Suprapubic skin (tissue), 4 donors: Measurements from ENCODE around the gene RDX. TPM values are rescaled to one million over a fixed set of nuclear protein-coding genes. Genes with fewer than 3 reads are reported as not detected.
"Not testable (repeated sequence)": the region's sequence is repeated elsewhere in the genome, so short reads cannot be mapped to it uniquely, and the experiment has no call there.

Experiments
- DNase-seq, 2 donors: peaks; one replicate each; pipeline ENCODE4 v3.0.0-alpha.2; 2019; ENCODE audit warnings: low spot score in 2 of 2
- H3K27ac ChIP-seq: fragments of 200-600 bp; sonication (generic); one replicate; pipeline ENCODE4 v1.5.1; 2019
- H3K27me3 ChIP-seq: fragments of 200-600 bp; sonication (generic); one replicate; pipeline ENCODE4 v1.5.1; 2019
- H3K36me3 ChIP-seq: fragments of 200-600 bp; sonication (generic); one replicate; pipeline ENCODE4 v1.5.1; 2019
- H3K4me1 ChIP-seq: fragments of 200-600 bp; sonication (generic); one replicate; pipeline ENCODE4 v1.5.1; 2019
- H3K4me3 ChIP-seq: fragments of 200-600 bp; sonication (generic); one replicate; pipeline ENCODE4 v1.5.1; 2019; ENCODE audit warnings: mild to moderate bottlenecking
- H3K9me3 ChIP-seq: fragments of 200-600 bp; sonication (generic); one replicate; pipeline ENCODE4 v1.5.1; 2019
- EP300 ChIP-seq: sonication (generic); formaldehyde crosslinking; IDR thresholded peaks from one replicate; pipeline ENCODE4 v1.6.1; 2017; ENCODE audit warnings: antibody characterized with exemption
- POLR2A ChIP-seq, 2 donors: fragments of 450-650 bp; IDR thresholded peaks; one replicate each; pipeline ENCODE4 v1.6.1; 2017; ENCODE audit warnings: antibody characterized with exemption in 2 of 2, mild to moderate bottlenecking in 2 of 2, moderate library complexity in 2 of 2
- POLR2AphosphoS5 ChIP-seq, 3 donors: sonication (generic); formaldehyde crosslinking; IDR thresholded peaks; one replicate each; pipeline ENCODE4 v1.6.1; 2017; ENCODE audit warnings: antibody characterized with exemption in 3 of 3
- WGBS: methylation state at CpG from one replicate; pipeline ENCODE4 v1.1.5; 2018; 5-methylcytosine and 5-hydroxymethylcytosine counted together
- total RNA-seq, 4 donors: library from RNA; depleted of rRNA; stranded (reverse); fragments of >200 nt; gene quantifications; one replicate each; pipeline ENCODE4 v1.1.0, GENCODE V29; 2016
- TF ChIP-seq, protein P1 (sequence below), 2 donors: fragments of 200-600 bp in 1 of 2; fragments of 450-650 bp in 1 of 2; sonication (generic) in 1 of 2; IDR thresholded peaks; one replicate each; pipeline ENCODE4 v1.5.1; 2016 to 2019; ENCODE audit warnings: antibody characterized with exemption in 2 of 2, mild to moderate bottlenecking in 1 of 2, moderate library complexity in 1 of 2

The RDX gene
- total RNA-seq, 4 donors from 2014 or later: 24.8 to 46.4 (median 38.3) TPM

GRCh38 chr11:110199184-110199981, 97.0 kb downstream of the RDX start:
- WGBS: 84% methylated on average over 4 of the region's 4 CpGs
- Histone ChIP-seq H3K27ac (no peak overlapping the region), H3K4me1 (no peaks in the 10 kb centered on the region), H3K9me3 (no peaks in the 10 kb centered on the region), H3K27me3 (no peaks in the 10 kb centered on the region), H3K36me3 (no peaks in the 10 kb centered on the region), H3K4me3 (no peak overlapping the region)
- TF ChIP-seq EP300 (no peak), POLR2AphosphoS5 (IDR thresholded peaks at IDR 0.05) (no peak), POLR2A (IDR thresholded peaks at IDR 0.05) (no peak)
- TF ChIP-seq, protein P1, sequence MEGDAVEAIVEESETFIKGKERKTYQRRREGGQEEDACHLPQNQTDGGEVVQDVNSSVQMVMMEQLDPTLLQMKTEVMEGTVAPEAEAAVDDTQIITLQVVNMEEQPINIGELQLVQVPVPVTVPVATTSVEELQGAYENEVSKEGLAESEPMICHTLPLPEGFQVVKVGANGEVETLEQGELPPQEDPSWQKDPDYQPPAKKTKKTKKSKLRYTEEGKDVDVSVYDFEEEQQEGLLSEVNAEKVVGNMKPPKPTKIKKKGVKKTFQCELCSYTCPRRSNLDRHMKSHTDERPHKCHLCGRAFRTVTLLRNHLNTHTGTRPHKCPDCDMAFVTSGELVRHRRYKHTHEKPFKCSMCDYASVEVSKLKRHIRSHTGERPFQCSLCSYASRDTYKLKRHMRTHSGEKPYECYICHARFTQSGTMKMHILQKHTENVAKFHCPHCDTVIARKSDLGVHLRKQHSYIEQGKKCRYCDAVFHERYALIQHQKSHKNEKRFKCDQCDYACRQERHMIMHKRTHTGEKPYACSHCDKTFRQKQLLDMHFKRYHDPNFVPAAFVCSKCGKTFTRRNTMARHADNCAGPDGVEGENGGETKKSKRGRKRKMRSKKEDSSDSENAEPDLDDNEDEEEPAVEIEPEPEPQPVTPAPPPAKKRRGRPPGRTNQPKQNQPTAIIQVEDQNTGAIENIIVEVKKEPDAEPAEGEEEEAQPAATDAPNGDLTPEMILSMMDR (IDR thresholded peaks at IDR 0.05): no peak
- peak in 1 of 2 donors; percentile 15 for DNase-seq

- H3K4me3 ChIP-seq: no peak overlapping the region
- H3K27me3 ChIP-seq: no peaks in the 10 kb centered on the region
- H3K4me1 ChIP-seq: no peaks in the 10 kb centered on the region
- H3K27ac ChIP-seq: no peak overlapping the region
- no peaks in the 10 kb centered on the region for H3K36me3 ChIP-seq
- WGBS: 95% methylated on average over 9 of the region's 9 CpGs
- H3K9me3 ChIP-seq: no peaks in the 10 kb centered on the region
- TF ChIP-seq, protein P1 (IDR thresholded peaks at IDR 0.05): no peak
- TF ChIP-seq EP300 (no peak), POLR2A (IDR thresholded peaks at IDR 0.05) (no peak), POLR2AphosphoS5 (IDR thresholded peaks at IDR 0.05) (no peak)
- peak in 1 of 2 donors; percentile 31 for DNase-seq
These were observed 98.2 kb downstream of the RDX start for GRCh38 chr11:110198031-110198729.

DNA sequence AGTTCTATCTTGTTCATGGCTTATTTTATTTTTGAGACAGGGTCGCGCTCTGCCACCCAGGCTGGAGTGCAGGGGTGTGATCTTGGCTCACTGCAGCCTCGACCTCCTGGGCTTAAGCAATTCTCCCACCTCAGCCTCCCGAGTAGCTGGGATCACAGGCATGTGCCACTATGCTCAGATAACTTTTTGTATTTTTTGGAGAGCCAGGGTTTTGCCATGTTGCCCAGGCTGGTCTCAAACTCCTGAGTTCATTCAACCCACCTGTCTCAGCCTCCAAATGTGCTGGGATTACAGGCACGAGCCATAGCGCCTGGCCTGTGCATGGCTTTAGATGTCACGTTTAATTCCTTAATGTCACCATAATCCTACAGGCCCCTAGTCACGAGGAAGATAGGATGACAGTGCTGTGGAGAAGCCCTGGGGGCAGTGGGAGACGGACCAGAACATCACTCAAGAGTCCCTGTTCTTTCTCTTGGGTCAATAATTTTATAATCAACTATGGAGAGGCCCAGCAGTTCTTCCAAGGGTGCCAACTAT, 99.5 kb downstream of the RDX start:
- Histone ChIP-seq H3K27me3 (no peaks in the 10 kb centered on the region), H3K4me1 (no peaks in the 10 kb centered on the region), H3K4me3 (no peak overlapping the region), H3K9me3 (no peaks in the 10 kb centered on the region), H3K36me3 (no peaks in the 10 kb centered on the region), H3K27ac (no peak overlapping the region)
- DNase-seq: peak in 1 of 2 donors; percentile 28
- WGBS: 78% methylated on average over 9 of the region's 9 CpGs
- TF ChIP-seq, protein P1 (IDR thresholded peaks at IDR 0.05): no peak
- no peak for TF ChIP-seq POLR2A (IDR thresholded peaks at IDR 0.05)
- no peak for TF ChIP-seq EP300
- TF ChIP-seq POLR2AphosphoS5 (IDR thresholded peaks at IDR 0.05): no peak

DNA sequence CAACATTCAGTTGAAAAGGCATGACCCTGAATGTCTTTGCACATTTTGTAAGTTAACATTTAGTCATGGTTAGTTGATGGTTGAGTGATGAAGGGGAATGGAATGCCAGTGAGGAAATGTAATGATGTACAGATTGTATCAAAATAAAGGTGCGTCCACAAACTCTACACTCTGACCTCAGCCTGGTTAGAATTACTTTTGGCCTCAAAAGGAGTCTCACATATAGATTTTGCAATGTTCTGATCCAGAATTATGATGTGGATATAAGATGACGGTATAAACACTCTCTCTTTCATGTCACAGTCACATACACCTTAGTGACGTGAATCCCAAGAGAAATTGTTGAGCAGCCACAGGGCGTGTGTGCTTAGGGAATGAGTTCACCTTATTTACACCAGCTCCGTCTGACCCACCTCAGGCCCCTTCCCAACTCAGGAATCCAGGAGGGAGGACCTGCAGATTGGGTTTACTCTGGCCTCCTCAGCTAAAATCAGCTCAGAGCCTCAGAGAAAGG, 100.1 kb downstream of the RDX start:
- TF ChIP-seq, protein P1 (IDR thresholded peaks at IDR 0.05): no peak
- TF ChIP-seq POLR2AphosphoS5 (IDR thresholded peaks at IDR 0.05) (no peak), POLR2A (IDR thresholded peaks at IDR 0.05) (no peak), EP300 (no peak)
- peak in 1 of 2 donors; percentile 34 for DNase-seq

DNA sequence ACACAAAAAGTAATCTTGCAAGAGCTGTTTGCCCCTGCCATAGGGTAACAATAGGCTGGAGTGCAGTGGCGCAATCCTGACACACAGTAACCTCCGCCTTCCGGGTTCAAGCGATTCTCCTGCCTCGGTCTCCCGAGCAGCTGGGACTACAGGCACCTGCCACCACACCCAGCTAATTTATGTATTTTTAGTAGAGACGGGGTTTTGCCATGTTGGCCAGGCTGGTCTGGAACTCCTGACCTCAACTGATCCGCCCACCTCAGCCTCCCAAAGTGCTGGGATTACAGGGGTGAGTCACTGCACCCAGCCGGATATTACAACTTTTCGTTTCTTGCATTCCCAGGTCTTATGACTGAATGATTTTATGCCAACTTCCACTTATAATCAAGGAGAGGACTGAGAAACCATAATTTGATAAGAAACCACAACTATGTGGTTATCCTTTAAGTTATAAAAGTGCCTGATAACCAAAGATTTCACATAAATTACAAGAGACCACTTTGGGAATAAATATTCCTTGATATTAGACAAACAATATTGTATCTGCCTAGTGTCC, 102.1 kb downstream of the RDX start:
- DNase-seq, H3K4me3 ChIP-seq, H3K36me3 ChIP-seq, H3K4me1 ChIP-seq, H3K27me3 ChIP-seq, H3K9me3 ChIP-seq, H3K27ac ChIP-seq: not testable (repeated sequence)
- WGBS: 79% methylated on average over 10 of the region's 10 CpGs

More for the DNA sequence above, 100.1 kb downstream of the RDX start:
- Histone ChIP-seq H3K36me3 (no peaks in the 10 kb centered on the region), H3K4me1 (no peaks in the 10 kb centered on the region), H3K27me3 (no peaks in the 10 kb centered on the region), H3K27ac (no peak overlapping the region), H3K4me3 (no peak overlapping the region), H3K9me3 (no peaks in the 10 kb centered on the region)
- 83% methylated on average over 5 of the region's 5 CpGs for WGBS

- not testable (repeated sequence) for H3K27me3 ChIP-seq, H3K4me1 ChIP-seq, H3K9me3 ChIP-seq, DNase-seq, H3K27ac ChIP-seq, H3K36me3 ChIP-seq, H3K4me3 ChIP-seq
- WGBS: 82% methylated on average over 4 of the region's 4 CpGs
These were observed 103.7 kb downstream of the RDX start for GRCh38 chr11:110192604-110193282.
